ENCODE results near the gene ATRN. TPM values are rescaled to one million over a fixed set of nuclear protein-coding genes. Genes with fewer than 3 reads are reported as not detected.

ATRN gene
- total RNA-seq, 1 experiment from 2014 or later: 18.4 TPM

- DNase-seq (ENCODE audit: low spot score): no peak
Measured at GRCh38 chr20:3674995-3675900, 204.4 kb downstream of the ATRN start.

GRCh38 chr20:3677733-3678132 lies 206.9 kb downstream of the ATRN start:
- DNase-seq (ENCODE audit: low spot score): no peak

GRCh38 chr20:3678198-3678597 lies 207.4 kb downstream of the ATRN start:
- no peak for DNase-seq (ENCODE audit: low spot score)

GRCh38 chr20:3678856-3679720 lies 208.3 kb downstream of the ATRN start:
- no peak for DNase-seq (ENCODE audit: low spot score)

- peak; percentile 25 for DNase-seq (ENCODE audit: low spot score)
Measured at GRCh38 chr20:3679749-3680700, 209.2 kb downstream of the ATRN start.

- no peak for DNase-seq (ENCODE audit: low spot score)
Measured at GRCh38 chr20:3680701-3681351, 210.0 kb downstream of the ATRN start.

GRCh38 chr20:3681352-3681930 lies 210.6 kb downstream of the ATRN start:
- DNase-seq (ENCODE audit: low spot score): no peak

- DNase-seq (ENCODE audit: low spot score): no peak
Measured at GRCh38 chr20:3681931-3682781, 211.3 kb downstream of the ATRN start, which contains the start of gene ADAM33. ADAM33 (minus strand) TSS chr20:3682010; CDS start chr20:3682004, 6 bp downstream.

GRCh38 chr20:3685341-3685740 lies 214.5 kb downstream of the ATRN start:
- no peak for DNase-seq (ENCODE audit: low spot score)

GRCh38 chr20:3686421-3686820 lies 215.6 kb downstream of the ATRN start:
- no peak for DNase-seq (ENCODE audit: low spot score)

- peak; percentile 89 for DNase-seq (ENCODE audit: low spot score)
Measured at GRCh38 chr20:3686867-3687321, 216.1 kb downstream of the ATRN start.

- DNase-seq (ENCODE audit: low spot score): peak; percentile 44
Measured at GRCh38 chr20:3687655-3688054, 216.8 kb downstream of the ATRN start.

- no peak for DNase-seq (ENCODE audit: low spot score)
Measured at GRCh38 chr20:3689978-3690377, 219.2 kb downstream of the ATRN start.

- DNase-seq (ENCODE audit: low spot score): no peak
Measured at GRCh38 chr20:3690413-3690812, 219.6 kb downstream of the ATRN start.

GRCh38 chr20:3691306-3691705 lies 220.5 kb downstream of the ATRN start:
- DNase-seq (ENCODE audit: low spot score): no peak

GRCh38 chr20:3691897-3692296 lies 221.1 kb downstream of the ATRN start:
- no peak for DNase-seq (ENCODE audit: low spot score)

GRCh38 chr20:3692706-3693294 lies 222.0 kb downstream of the ATRN start:
- DNase-seq (ENCODE audit: low spot score): no peak

- DNase-seq (ENCODE audit: low spot score): no peak
Measured at GRCh38 chr20:3693376-3693775, 222.6 kb downstream of the ATRN start.

- no peak for DNase-seq (ENCODE audit: low spot score)
Measured at GRCh38 chr20:3694864-3695263, 224.0 kb downstream of the ATRN start.

Measured in H4 (cell line).